Skin epidermis (tissue), 12 donors: ENCODE results near the gene PLEKHA8.

Source experiments
- H3K27ac ChIP-seq, 21 experiments: fragments of 200-600 bp; sonication (generic) in 11 of 21; one replicate each; pipeline ENCODE4 v1.5.0; 2020; ENCODE audit warnings: mild to moderate bottlenecking in 3 of 21, inconsistent platforms in 2 of 21, moderate library complexity in 2 of 21
- H3K4me3 ChIP-seq, 7 experiments: fragments of 200-600 bp; sonication (generic) in 2 of 7; one replicate each; pipeline ENCODE4 v1.5.0; 2020; ENCODE audit warnings: inconsistent platforms in 2 of 7, mild to moderate bottlenecking in 2 of 7, moderate library complexity in 1 of 7

The PLEKHA8 gene

GRCh38 chr7:30019960-30020359 lies 8.3 kb upstream of the PLEKHA8 start:
- Histone ChIP-seq H3K4me3 (no peak overlapping the region), H3K27ac (no peak overlapping the region)

- H3K4me3 ChIP-seq: no peak overlapping the region
Observed at GRCh38 chr7:30020535-30020934, 7.7 kb upstream of the PLEKHA8 start.

GRCh38 chr7:30022991-30023390 lies 5.2 kb upstream of the PLEKHA8 start:
- H3K27ac ChIP-seq: no peak overlapping the region
- no peak overlapping the region for H3K4me3 ChIP-seq

More at GRCh38 chr7:30020535-30020934, 7.7 kb upstream of the PLEKHA8 start:
- no peak overlapping the region for H3K27ac ChIP-seq

- H3K4me3 ChIP-seq: no peak overlapping the region
- H3K27ac ChIP-seq: no peak overlapping the region
Observed at GRCh38 chr7:30023524-30023923, 4.7 kb upstream of the PLEKHA8 start.

GRCh38 chr7:30026229-30027064 lies 1.8 kb upstream of the PLEKHA8 start, which contains the start of gene FKBP14:
TSS of gene FKBP14 (minus strand) at chr7:30026702. CDS start at chr7:30026508, 194 bp downstream.
- H3K27ac ChIP-seq: peak within 1 kb of the TSS in 20 of 21 experiments; percentile 68 to 91 (median 82)

GRCh38 chr7:30027065-30027456 lies 1.2 kb upstream of the PLEKHA8 start:
- H3K4me3 ChIP-seq: peak overlapping the region; percentile 82 to 98 (median 96)
- H3K27ac ChIP-seq: peak overlapping the region in 20 of 21 experiments; percentile 54 to 90 (median 78)

More at GRCh38 chr7:30026229-30027064, 1.8 kb upstream of the PLEKHA8 start, which contains the start of gene FKBP14:
- H3K4me3 ChIP-seq: peak within 1 kb of the TSS; percentile 82 to 98 (median 96)

GRCh38 chr7:30027740-30028215 lies 434 bp upstream of the PLEKHA8 start:
- H3K4me3 ChIP-seq: peak overlapping the region; percentile 82 to 98 (median 96)
- peak overlapping the region in 20 of 21 experiments; percentile 68 to 93 (median 81) for H3K27ac ChIP-seq

GRCh38 chr7:30028749-30029635 lies 780 bp downstream of the PLEKHA8 start:
- Histone ChIP-seq H3K27ac (peak overlapping the region; percentile 47 to 93 (median 80)), H3K4me3 (peak overlapping the region; percentile 82 to 98 (median 96))

- peak overlapping the region in 2 of 21 experiments; percentile 86 for H3K27ac ChIP-seq
- H3K4me3 ChIP-seq: peak overlapping the region in 3 of 7 experiments; percentile 93 to 98 (median 94)
Observed at GRCh38 chr7:30029696-30030095, 1.5 kb downstream of the PLEKHA8 start.

GRCh38 chr7:30032310-30033125 lies 4.3 kb downstream of the PLEKHA8 start:
- no peak overlapping the region for H3K4me3 ChIP-seq
- H3K27ac ChIP-seq: no peak overlapping the region

GRCh38 chr7:30034501-30034900 lies 6.3 kb downstream of the PLEKHA8 start:
- H3K27ac ChIP-seq: no peak overlapping the region
- no peak overlapping the region for H3K4me3 ChIP-seq

- H3K4me3 ChIP-seq: no peak overlapping the region
- no peak overlapping the region for H3K27ac ChIP-seq
Observed at GRCh38 chr7:30036220-30036619, 8.0 kb downstream of the PLEKHA8 start.

GRCh38 chr7:30038196-30038980 lies 10.2 kb downstream of the PLEKHA8 start:
- H3K27ac ChIP-seq: no peak overlapping the region
- H3K4me3 ChIP-seq: no peak overlapping the region

- Histone ChIP-seq H3K27ac (no peak overlapping the region), H3K4me3 (no peak overlapping the region)
Observed at GRCh38 chr7:30040938-30041337, 12.7 kb downstream of the PLEKHA8 start.

- H3K4me3 ChIP-seq: no peak overlapping the region
- no peak overlapping the region for H3K27ac ChIP-seq
Observed at GRCh38 chr7:30041526-30042269, 13.5 kb downstream of the PLEKHA8 start.

GRCh38 chr7:30046127-30046770 lies 18.0 kb downstream of the PLEKHA8 start:
- no peak overlapping the region for H3K4me3 ChIP-seq
- no peak overlapping the region for H3K27ac ChIP-seq

GRCh38 chr7:30047124-30047523 lies 18.9 kb downstream of the PLEKHA8 start:
- H3K4me3 ChIP-seq: no peak overlapping the region
- no peak overlapping the region for H3K27ac ChIP-seq
